IPS DF 6.9 (cell line): Measurements from ENCODE around the gene UTS2B.

Experiments
- DNase-seq: peaks from one replicate; pipeline ENCODE4 v3.0.0-alpha.2; 2013; ENCODE audit warnings: low read depth, low spot score
- H3K27ac ChIP-seq: one replicate; pipeline ENCODE4 v1.5.1; 2013; ENCODE audit warnings: low read length, control low read depth
- H3K27me3 ChIP-seq: 2 replicates; pipeline ENCODE4 v1.6.1; 2013; ENCODE audit warnings: mild to moderate bottlenecking, low read length; ENCODE audit not compliant: control insufficient read depth, insufficient read depth
- H3K36me3 ChIP-seq: 2 replicates; pipeline ENCODE4 v1.6.1; 2013; ENCODE audit warnings: low read length; ENCODE audit not compliant: control insufficient read depth, insufficient read depth
- H3K4me1 ChIP-seq: 2 replicates; pipeline ENCODE4 v1.6.1; 2013; ENCODE audit warnings: low read length; ENCODE audit not compliant: control insufficient read depth, insufficient read depth
- H3K4me3 ChIP-seq: 2 replicates; pipeline ENCODE4 v1.5.1; 2013; ENCODE audit warnings: mild to moderate bottlenecking, low read length
- H3K9me3 ChIP-seq: 2 replicates; pipeline ENCODE4 v1.6.1; 2013; ENCODE audit warnings: low read length, inconsistent platforms; ENCODE audit not compliant: control insufficient read depth, insufficient read depth
- WGBS: extraction: QIAGEN DNeasy Blood & Tissue Kit; methylation state at CpG from one replicate; pipeline ENCODE4 v1.1.7; 2013; ENCODE audit warnings: mixed read lengths, missing lambda C conversion rate; ENCODE audit not compliant: insufficient read length, insufficient coverage; 5-methylcytosine and 5-hydroxymethylcytosine counted together

Gene UTS2B

DNA sequence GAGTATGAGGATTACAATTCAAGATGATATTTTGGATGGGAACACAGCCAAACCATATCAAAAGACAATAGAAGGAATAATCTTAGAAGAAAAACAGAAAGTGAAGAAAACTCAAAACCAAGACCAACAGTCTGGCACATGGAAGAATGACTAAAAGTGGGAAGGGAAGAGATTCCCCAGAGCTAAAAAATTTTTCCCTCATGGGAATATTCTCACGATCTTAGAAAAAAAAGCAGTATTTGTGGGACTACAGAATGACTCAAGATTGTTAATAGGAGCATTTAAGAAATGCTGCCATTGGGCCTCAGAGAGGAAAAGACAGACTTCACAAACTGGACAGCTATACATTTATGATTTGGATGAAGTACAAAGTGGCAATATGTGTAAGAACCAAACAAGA is 113.0 kb downstream of the UTS2B start:
- no peak overlapping the region for H3K27ac ChIP-seq
- DNase-seq, result no peak
- WGBS, result no CpG with 5 or more reads among the region's 1 CpG

More for the DNA sequence above, 113.0 kb downstream of the UTS2B start:
- Histone ChIP-seq H3K4me3 (no peak overlapping the region), H3K4me1 (no peaks in the 10 kb centered on the region), H3K36me3 (no peaks in the 10 kb centered on the region), H3K27me3 (no peaks in the 10 kb centered on the region), H3K9me3 (no peaks in the 10 kb centered on the region)
